Jurkat, Clone E6-1 (cell line): ENCODE results near the gene GAL3ST2.
A peak's percentile ranks its signal among the peaks of the same experiment; 100 is the strongest.
"Not testable (repeated sequence)": the region's sequence is repeated elsewhere in the genome, so short reads cannot be mapped to it uniquely, and the experiment has no call there.

ENCODE experiments used
- DNase-seq: peaks from one replicate; pipeline ENCODE4 v3.0.0-alpha.2; 2011; ENCODE audit warnings: low read depth, low spot score
- H3K4me3 ChIP-seq: 2 replicates; pipeline ENCODE4 v1.5.1; 2011; ENCODE audit warnings: mild to moderate bottlenecking, low read length, control low read depth, moderate library complexity

GAL3ST2 gene

GRCh38 chr2:241813644-241814392, 37.2 kb downstream of the GAL3ST2 start:
- no peak for DNase-seq
- H3K4me3 ChIP-seq, result no peak overlapping the region

GRCh38 chr2:241814393-241814642, 37.7 kb downstream of the GAL3ST2 start:
- no peak overlapping the region for H3K4me3 ChIP-seq
- DNase-seq, result no peak

- H3K4me3 ChIP-seq, result no peak overlapping the region
- no peak for DNase-seq
Observed at GRCh38 chr2:241814643-241815476, 38.2 kb downstream of the GAL3ST2 start.

- H3K4me3 ChIP-seq, result no peak overlapping the region
- no peak for DNase-seq
Observed at GRCh38 chr2:241815477-241816430, 39.1 kb downstream of the GAL3ST2 start.

- DNase-seq, result no peak
Observed at GRCh38 chr2:241816431-241817121, 40.0 kb downstream of the GAL3ST2 start.

GRCh38 chr2:241817126-241817820, 40.7 kb downstream of the GAL3ST2 start:
- no peak for DNase-seq
- H3K4me3 ChIP-seq, result no peak overlapping the region

More at GRCh38 chr2:241816431-241817121, 40.0 kb downstream of the GAL3ST2 start:
- no peak overlapping the region for H3K4me3 ChIP-seq

- not testable (repeated sequence) for DNase-seq, H3K4me3 ChIP-seq
Observed at GRCh38 chr2:241817821-241818215, 41.2 kb downstream of the GAL3ST2 start.

GRCh38 chr2:241818229-241818942, 41.8 kb downstream of the GAL3ST2 start:
- H3K4me3 ChIP-seq, result no peak overlapping the region
- no peak for DNase-seq

GRCh38 chr2:241818943-241819270, 42.3 kb downstream of the GAL3ST2 start:
- H3K4me3 ChIP-seq, result no peak overlapping the region
- DNase-seq, result no peak

- DNase-seq, H3K4me3 ChIP-seq: not testable (repeated sequence)
Observed at GRCh38 chr2:241819947-241820624, 43.5 kb downstream of the GAL3ST2 start.

GRCh38 chr2:241820625-241821384, 44.2 kb downstream of the GAL3ST2 start:
- no peak overlapping the region for H3K4me3 ChIP-seq
- no peak for DNase-seq

- no peak for DNase-seq
- H3K4me3 ChIP-seq, result peak overlapping the region; percentile 32
Observed at GRCh38 chr2:241821460-241822263, 45.0 kb downstream of the GAL3ST2 start.

- peak overlapping the region; percentile 32; the same call in 1 of the 2 replicates for H3K4me3 ChIP-seq
- no peak for DNase-seq
Observed at GRCh38 chr2:241822264-241822623, 45.6 kb downstream of the GAL3ST2 start.

- H3K4me3 ChIP-seq, DNase-seq: not testable (repeated sequence)
Observed at GRCh38 chr2:241823531-241824437, 47.2 kb downstream of the GAL3ST2 start.

- no peak overlapping the region for H3K4me3 ChIP-seq
- no peak for DNase-seq
Observed at GRCh38 chr2:241827394-241827793, 50.8 kb downstream of the GAL3ST2 start.
